A673 (cell line): ENCODE data around the gene DCC.

Experiments used
- CTCF ChIP-seq: fragments of 300-800, 200-600 bp; sonication (generic); conservative IDR thresholded peaks from 2 replicates; pipeline ENCODE4 v1.5.1; 2017; ENCODE audit warnings: low read depth, mild to moderate bottlenecking, antibody characterized with exemption, low read length, moderate library complexity, mixed read lengths
- EZH2 ChIP-seq: fragments of 200-600 bp; sonication (generic); IDR thresholded peaks from 2 replicates; pipeline ENCODE4 v1.6.1; 2017; ENCODE audit warnings: borderline replicate concordance, low read depth, mild to moderate bottlenecking, mixed read lengths, antibody characterized with exemption, low read length; ENCODE audit not compliant: poor library complexity, severe bottlenecking

GRCh38 chr18:53131001-53131400 lies 791.0 kb downstream of the DCC start:
- TF ChIP-seq CTCF (no peak), EZH2 (no peak)
